RWPE1 (cell line): ENCODE data around the gene RAD50.

Experiments used
- CTCF ChIA-PET: fragments of 350-600 bp; sonication (Branson Sonifier 250); formaldehyde crosslinking; extraction: SDS; loops from one replicate; lab custom pipeline; 2021; lab: Yijun Ruan, JAX
- POLR2A ChIA-PET: fragments of 400-600 bp; formaldehyde crosslinking; extraction: SDS; loops from one replicate; lab custom pipeline; 2020; ENCODE audit warnings: antibody characterized with exemption; ENCODE audit not compliant: low non-redundant PET; lab: Yijun Ruan, JAX
- DNase-seq: peaks from one replicate; pipeline ENCODE4 v3.0.0; 2012; ENCODE audit warnings: low spot score
- H3K27ac ChIP-seq: fragments of 450-650 bp; 2 replicates; pipeline ENCODE4 v1.5.1; 2017
- TF ChIP-seq, protein P1 (sequence below): fragments of 450-650 bp; conservative IDR thresholded peaks from 2 replicates; pipeline ENCODE4 v1.5.1; 2017; ENCODE audit warnings: low read depth, mild to moderate bottlenecking

Gene RAD50

DNA sequence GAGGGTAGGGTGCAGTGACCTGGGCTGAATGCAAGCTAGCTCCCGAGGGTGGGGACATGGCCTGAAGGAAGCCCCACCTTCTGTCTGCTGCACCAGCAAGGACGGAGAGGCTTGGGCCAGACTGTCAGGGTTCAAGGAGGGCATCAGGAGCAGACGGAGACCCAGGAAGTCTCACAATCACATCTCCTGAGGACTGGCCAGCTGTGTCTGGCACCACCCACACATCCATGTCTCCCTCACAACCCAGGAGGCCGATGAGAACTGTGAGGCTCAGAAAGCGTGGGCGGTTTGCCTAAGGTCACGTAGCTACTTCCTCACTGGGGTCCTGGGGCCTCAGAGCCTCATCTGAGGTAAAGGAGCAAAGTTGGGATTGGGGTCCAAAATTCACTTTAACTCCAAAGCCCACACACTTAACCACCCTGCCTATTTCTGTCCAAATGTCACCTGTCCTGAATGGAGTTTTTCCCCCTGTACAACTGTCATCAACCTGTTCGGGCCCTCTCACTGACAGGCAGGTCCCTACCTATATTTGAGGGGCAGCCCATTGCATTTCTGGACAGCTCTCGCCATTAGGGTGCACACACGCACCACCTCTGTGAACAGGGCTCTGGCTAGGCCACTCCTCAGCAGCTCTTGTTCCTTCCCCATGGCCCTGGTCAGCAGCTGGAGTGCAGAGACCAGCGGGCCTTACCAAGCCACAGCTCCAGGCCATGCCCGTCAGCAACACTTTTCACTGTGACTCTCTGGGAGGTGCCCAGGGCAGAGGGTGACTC, 104.6 kb downstream of the RAD50 start:
- no peak overlapping the region for H3K27ac ChIP-seq
- ChIA-PET POLR2A (no interaction called here), CTCF (interaction anchor here (0.6 to 1.2 kb wide), 3 partner anchors 28 to 158 kb away, joined by 3 to 5 read pairs (median 5); no protein-coding TSS in a partner anchor)
- no peak for DNase-seq
- TF ChIP-seq, protein P1, sequence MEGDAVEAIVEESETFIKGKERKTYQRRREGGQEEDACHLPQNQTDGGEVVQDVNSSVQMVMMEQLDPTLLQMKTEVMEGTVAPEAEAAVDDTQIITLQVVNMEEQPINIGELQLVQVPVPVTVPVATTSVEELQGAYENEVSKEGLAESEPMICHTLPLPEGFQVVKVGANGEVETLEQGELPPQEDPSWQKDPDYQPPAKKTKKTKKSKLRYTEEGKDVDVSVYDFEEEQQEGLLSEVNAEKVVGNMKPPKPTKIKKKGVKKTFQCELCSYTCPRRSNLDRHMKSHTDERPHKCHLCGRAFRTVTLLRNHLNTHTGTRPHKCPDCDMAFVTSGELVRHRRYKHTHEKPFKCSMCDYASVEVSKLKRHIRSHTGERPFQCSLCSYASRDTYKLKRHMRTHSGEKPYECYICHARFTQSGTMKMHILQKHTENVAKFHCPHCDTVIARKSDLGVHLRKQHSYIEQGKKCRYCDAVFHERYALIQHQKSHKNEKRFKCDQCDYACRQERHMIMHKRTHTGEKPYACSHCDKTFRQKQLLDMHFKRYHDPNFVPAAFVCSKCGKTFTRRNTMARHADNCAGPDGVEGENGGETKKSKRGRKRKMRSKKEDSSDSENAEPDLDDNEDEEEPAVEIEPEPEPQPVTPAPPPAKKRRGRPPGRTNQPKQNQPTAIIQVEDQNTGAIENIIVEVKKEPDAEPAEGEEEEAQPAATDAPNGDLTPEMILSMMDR: no peak

DNA sequence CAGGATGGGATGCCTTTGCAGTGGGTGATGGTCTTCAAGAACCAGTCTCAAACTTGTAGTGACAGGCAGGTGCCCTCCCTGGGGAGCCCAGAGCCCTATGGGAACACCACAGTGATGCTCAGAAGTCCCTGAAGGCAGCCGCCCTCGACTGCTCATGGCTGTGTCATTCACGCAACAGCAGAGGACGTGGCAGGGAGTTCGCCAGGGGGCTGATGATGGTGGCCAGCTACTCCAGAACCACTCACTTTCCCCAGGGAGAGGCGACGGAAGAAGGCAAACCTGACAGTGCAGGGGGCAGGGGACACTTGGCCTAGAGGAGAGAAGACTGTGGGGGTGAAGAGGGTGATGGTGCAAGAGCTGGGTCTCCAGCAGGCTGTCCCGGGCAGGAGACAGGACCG, 105.2 kb downstream of the RAD50 start:
- DNase-seq: no peak
- TF ChIP-seq, protein P1: no peak
- H3K27ac ChIP-seq: no peak overlapping the region
- ChIA-PET POLR2A (no interaction called here), CTCF (interaction anchor here (1.2 kb wide), 1 partner anchor 27 kb away, joined by 5 read pairs; no protein-coding TSS in a partner anchor)

DNA sequence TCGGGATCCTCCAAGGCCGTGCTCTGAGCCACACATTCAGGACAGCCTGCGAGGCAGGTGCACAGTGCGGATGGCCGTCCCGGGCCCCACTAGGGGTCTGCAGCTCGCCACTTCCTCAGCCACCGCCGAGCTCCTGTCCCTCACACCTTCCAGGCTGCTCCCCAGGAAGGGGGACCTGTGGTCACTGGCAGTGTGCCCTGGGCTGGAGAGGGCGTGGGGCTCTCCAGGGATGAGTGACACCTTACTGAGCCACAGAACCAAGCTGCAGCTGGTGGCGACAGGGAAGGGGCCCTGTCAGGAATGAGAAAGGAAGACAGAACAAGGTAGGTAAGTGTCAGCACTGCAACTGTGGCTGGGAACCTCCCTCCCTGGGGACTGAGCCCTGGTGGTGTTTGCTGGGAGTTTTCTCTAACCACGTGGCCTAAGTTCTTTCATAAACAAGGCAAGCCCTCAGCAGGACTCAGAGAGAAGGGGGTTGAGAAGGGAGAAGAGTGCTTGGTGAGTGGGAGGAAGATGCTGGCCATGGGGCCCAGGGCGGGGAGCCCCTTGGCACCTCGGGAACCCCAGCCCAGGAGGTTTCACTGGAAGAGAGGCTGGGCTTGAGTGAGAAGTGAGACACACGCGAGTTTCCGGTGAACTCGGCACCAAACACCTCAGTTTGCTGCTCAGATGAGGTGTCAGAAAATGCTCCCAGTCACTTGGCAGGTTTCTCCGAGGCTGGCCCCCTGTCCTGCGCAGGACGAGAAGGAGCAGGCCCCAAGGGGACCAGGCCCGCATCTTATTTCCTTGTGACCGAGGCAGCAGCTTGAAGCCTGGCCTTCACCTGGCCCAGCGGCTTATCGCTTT, 106.4 kb downstream of the RAD50 start:
- no peak overlapping the region for H3K27ac ChIP-seq
- no peak for DNase-seq
- POLR2A ChIA-PET: no interaction called here
- TF ChIP-seq, protein P1: no peak
- CTCF ChIA-PET: interaction anchor here (0.5 to 1.0 kb wide), 3 partner anchors 19 to 136 kb away, joined by 3 to 4 read pairs (median 3); no protein-coding TSS in a partner anchor

DNA sequence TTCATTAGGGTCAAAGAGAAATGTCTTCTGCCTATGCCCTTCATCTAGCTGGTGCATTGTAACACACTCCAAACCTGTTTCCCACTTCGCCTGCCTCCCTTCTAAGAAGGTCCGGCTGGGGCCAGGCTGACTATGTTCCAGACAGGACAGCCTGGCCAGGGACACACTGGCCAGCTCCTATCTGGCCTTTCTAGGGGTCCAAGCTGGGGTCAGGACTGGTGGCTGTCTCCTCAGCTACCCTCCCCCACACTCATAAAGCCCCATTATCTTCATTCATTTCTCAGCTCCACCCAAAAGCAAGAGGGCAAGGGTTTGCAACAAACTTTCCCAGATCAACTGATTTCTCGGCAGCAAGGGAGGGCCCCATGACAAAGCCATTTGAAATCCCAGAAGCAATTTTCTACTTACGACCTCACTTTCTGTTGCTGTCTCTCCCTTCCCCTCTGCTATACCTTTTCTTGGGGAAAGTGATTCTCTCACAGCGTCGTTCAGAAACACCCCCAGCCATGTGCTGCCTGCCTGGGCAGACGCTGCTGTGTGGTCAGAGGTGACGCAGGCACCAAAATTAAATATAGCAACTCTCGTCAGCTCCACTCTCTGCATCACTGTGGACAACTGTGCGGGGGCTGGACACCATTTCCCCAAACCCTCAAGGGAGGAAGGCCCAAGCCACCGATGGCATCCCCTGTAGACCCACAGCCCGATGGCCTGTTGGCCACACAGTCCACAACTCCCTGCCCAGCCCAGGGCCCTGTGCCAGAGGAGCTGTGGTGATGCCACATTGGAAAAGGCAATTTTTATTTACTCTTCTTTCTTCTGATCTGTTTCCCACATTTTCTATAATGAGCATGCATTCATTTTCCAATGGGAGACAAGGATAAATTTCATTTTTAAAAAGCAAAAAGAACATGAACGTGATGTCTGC, 107.3 kb downstream of the RAD50 start:
- CTCF ChIA-PET: interaction anchor here (0.5 to 1.0 kb wide), 4 partner anchors 20 to 249 kb away, joined by 3 to 4 read pairs (median 3); no protein-coding TSS in a partner anchor
- POLR2A ChIA-PET: no interaction called here
- H3K27ac ChIP-seq: no peak overlapping the region
- TF ChIP-seq, protein P1: no peak
- DNase-seq: no peak

DNA sequence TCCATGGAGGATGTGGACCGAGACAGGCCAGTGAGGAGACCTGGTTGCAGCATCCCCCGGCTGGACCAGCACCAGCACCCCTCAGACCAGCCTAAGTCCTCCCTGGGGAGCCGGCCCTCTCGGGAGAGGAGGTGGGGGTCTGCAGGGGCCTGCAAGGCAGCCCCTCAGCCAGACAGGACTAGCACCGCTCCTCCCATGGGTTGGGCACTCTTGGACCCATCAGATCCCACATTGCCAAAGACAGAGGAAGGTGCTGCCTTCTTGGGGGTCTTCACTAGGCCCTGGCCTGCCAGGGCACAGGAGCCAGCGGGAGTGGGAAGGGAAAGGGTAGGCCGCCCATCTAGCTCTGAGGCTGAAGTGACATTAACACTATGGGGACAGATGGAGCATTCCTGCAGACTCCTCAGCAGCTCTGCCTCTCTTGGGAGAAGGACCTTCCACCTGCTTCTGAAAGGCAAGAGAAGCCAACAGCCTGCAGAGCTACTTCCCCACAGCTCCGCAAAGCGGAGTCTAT, 108.0 kb downstream of the RAD50 start:
- DNase-seq: no peak
- ChIA-PET POLR2A (no interaction called here), CTCF (interaction anchor here (0.7 kb wide), 1 partner anchor 250 kb away, joined by 3 read pairs; no protein-coding TSS in a partner anchor)
- TF ChIP-seq, protein P1: no peak
- no peak overlapping the region for H3K27ac ChIP-seq
